Upper lobe of left lung (tissue), 4 donors: ENCODE measurements around the gene ADGB.

Experiments used
- EP300 ChIP-seq, 4 donors: sonication (generic); formaldehyde crosslinking; IDR thresholded peaks; one replicate each; pipeline ENCODE4 v1.5.1; 2017; ENCODE audit warnings: antibody characterized with exemption in 4 of 4, control low read depth in 2 of 4
- POLR2A ChIP-seq, 4 donors: fragments of 450-650 bp; IDR thresholded peaks; one replicate each; pipeline ENCODE4 v1.5.1; 2016 to 2017; ENCODE audit warnings: antibody characterized with exemption in 4 of 4, mild to moderate bottlenecking in 2 of 4
- TF ChIP-seq, protein P1 (sequence below), 6 experiments: fragments of 450-650 bp in 4 of 6; fragments of 200-600 bp in 2 of 6; sonication (generic) in 2 of 6; IDR thresholded peaks; one replicate each; pipeline ENCODE4 v1.5.1; 2016 to 2019; ENCODE audit warnings: antibody characterized with exemption in 6 of 6

DNA sequence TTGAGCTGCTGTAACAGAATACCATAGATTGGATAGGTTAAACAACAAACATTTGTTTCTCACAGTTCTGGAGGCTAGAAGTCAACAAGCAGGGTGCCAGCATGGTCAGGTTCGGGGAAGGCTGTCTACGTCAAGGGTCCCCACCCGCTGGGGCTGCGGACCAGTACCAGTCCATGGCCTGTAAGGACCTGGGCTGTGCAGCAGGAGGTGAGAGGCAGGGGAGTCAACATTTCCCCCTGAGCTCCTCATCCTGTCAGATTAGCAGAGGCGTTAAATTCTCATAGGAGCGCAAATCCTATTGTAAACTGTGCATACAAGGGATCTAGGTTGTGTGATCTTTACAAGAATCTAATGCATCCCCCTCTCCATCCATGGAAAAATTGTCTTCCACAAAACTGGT is 3.8 kb downstream of the ADGB start:
- TF ChIP-seq, protein P1, sequence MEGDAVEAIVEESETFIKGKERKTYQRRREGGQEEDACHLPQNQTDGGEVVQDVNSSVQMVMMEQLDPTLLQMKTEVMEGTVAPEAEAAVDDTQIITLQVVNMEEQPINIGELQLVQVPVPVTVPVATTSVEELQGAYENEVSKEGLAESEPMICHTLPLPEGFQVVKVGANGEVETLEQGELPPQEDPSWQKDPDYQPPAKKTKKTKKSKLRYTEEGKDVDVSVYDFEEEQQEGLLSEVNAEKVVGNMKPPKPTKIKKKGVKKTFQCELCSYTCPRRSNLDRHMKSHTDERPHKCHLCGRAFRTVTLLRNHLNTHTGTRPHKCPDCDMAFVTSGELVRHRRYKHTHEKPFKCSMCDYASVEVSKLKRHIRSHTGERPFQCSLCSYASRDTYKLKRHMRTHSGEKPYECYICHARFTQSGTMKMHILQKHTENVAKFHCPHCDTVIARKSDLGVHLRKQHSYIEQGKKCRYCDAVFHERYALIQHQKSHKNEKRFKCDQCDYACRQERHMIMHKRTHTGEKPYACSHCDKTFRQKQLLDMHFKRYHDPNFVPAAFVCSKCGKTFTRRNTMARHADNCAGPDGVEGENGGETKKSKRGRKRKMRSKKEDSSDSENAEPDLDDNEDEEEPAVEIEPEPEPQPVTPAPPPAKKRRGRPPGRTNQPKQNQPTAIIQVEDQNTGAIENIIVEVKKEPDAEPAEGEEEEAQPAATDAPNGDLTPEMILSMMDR (IDR thresholded peaks at IDR 0.05) = no peak
- TF ChIP-seq EP300 (IDR thresholded peaks at IDR 0.05) (no peak), POLR2A (IDR thresholded peaks at IDR 0.05) (no peak)
